NCI-H1417 treated with DMSO at 0.1 percent for 48 hours (cell line): Measurements from ENCODE around the gene HPS3.
"Not testable (repeated sequence)": the region's sequence is repeated elsewhere in the genome, so short reads cannot be mapped to it uniquely, and the experiment has no call there.

Experiments
- DNase-seq: peaks from one replicate; lab custom pipeline; 2025; lab: John Stamatoyannopoulos, UW

Gene HPS3, protein sequence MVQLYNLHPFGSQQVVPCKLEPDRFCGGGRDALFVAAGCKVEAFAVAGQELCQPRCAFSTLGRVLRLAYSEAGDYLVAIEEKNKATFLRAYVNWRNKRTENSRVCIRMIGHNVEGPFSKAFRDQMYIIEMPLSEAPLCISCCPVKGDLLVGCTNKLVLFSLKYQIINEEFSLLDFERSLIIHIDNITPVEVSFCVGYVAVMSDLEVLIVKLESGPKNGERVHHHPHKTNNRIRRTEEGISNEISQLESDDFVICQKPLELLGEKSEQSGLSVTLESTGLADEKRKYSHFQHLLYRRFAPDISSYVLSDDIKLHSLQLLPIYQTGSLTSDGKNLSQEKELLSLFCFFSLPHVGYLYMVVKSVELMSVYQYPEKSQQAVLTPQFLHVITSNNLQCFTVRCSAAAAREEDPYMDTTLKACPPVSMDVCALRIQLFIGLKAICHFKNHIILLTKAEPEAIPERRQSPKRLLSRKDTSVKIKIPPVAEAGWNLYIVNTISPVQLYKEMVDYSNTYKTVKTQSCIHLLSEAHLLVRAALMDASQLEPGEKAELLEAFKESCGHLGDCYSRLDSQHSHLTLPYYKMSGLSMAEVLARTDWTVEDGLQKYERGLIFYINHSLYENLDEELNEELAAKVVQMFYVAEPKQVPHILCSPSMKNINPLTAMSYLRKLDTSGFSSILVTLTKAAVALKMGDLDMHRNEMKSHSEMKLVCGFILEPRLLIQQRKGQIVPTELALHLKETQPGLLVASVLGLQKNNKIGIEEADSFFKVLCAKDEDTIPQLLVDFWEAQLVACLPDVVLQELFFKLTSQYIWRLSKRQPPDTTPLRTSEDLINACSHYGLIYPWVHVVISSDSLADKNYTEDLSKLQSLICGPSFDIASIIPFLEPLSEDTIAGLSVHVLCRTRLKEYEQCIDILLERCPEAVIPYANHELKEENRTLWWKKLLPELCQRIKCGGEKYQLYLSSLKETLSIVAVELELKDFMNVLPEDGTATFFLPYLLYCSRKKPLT

GRCh38 chr3:149129326-149130205 is at the start of gene HPS3:
Gene HPS3, plus strand, starts transcription at chr3:149129638. Its CDS starts 86 bp downstream, at chr3:149129724.
- peak; percentile 86 for DNase-seq

DNA sequence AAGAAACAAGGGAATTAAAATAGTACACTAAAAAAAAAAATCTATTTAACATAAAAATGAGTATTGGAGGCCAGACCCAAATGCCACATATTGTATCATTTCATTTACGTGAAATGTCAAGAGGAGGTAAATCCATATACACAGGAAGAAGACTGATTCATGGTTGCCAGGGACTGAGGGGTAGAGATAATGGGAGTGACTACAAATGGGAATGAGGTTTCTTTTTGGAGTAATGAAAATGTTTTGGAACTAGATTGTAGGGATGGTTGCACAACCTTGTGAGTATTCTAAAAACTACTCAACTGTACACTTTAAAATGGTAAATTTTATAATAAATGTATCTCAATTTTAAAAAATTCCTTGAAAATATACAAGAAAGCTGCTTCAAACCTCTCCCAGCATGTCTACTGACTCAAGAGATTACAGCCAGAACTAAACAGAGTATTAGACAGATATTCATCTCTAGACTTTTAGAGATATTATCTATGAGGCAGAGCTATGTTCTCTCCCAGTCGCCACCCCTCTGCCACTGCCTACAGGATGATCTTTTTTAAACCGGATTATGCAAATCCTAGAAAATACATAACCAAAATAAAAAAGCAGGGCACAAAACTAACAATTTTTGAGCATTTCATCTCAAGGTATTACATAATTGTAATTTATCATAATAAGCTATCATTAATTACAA is 49.3 kb upstream of the HPS3 start:
- DNase-seq, result no peak

DNA sequence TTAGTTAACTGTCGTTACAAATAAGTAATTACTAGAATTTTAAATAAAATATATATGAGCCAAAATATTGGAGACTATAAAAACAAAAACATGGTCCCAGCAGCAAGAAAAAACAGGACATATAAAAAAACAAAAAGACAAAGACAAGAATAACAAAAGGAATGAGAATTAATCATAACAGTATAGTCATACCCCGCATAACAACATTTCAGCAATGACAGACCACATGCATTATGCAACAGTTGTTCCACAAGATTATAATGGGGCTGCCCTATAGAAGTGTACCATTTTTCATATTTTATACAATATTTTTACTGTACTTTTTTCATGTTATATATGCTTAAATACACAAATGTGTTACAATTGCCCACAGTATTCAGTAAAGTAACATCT is 48.7 kb upstream of the HPS3 start:
- DNase-seq, result no peak

DNA sequence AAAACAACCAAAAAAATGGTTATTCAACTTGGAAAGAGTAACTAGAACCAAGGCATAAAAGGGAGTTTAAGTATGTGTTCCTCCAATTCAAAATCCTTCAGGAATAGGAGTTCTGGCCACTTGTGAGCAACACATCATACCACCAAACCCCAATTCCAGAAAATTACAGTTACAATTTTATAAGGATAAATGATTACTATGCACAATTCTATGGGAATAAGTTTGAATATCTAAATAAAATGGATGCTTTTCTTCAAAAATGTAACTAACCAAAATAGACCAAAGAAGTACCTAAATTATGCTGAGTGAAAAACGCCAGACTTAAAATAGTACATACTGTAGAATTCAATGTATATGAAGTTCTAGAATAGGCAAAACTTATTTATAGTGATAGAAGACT is 47.7 kb upstream of the HPS3 start:
- DNase-seq, result no peak

DNA sequence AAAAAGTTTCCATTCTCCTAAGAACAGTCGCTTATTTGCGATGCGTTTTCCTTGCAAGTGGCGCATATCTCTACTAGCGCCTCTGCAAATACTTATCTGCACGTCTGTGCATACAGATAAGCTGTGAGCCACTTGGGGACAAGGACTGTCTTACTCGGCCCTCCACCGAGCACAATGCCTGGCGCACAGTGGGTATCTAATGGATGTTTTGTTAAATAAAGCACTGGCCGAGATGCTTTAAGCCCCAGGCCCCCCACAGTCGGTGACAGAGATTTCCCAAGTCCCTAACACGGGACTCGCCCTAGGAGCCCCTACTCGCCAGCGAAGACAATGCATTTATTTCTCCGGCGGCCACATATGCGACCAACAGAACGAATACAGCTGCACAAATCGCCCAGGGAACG is 43.6 kb upstream of the HPS3 start:
- peak; percentile 9 for DNase-seq

DNA sequence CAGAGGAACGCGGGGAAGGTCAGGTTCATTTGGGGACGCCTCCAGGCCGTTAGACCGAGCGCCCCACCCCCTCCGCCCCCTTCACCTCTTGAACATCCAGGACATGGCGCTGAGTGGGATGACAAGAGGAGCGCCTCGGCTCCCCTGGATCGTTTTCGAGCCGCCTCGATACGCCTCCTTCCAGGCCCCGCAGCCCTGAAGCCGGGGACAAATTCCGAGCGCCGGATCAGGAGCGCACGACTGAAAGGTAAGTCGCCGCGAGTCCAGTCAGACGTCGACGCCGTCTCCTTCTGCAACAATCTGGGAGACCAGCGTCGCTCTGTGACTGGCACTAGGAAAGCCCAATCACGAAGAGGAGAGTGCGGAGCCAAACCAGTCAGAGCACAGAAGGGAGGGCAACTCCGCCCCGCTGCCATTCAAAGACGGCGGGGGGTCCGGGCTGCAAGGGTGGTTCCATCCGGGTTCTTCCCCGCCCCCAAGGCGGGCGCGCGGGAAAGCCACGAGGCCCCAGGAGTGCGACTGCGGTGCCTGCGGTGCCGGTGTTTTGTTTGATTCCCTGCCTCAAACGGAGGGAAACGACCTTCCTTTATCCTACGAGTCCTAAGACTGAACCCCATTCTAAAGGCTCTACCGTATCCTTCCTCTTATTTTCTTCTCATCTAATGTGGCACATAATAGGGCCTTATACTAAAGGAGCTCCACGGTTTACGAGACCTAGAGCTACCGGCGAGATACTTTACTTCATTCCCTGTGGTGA is 43.0 kb upstream of the HPS3 start, which contains the start of gene HLTF:
Gene HLTF, minus strand, starts transcription at position 302 of the 757 bp plus-strand sequence. Its CDS starts 197 bp downstream, at position 105.
- DNase-seq, result peak; percentile 93

- DNase-seq, result no peak
Observed at GRCh38 chr3:149087208-149087607, 42.2 kb upstream of the HPS3 start.

DNA sequence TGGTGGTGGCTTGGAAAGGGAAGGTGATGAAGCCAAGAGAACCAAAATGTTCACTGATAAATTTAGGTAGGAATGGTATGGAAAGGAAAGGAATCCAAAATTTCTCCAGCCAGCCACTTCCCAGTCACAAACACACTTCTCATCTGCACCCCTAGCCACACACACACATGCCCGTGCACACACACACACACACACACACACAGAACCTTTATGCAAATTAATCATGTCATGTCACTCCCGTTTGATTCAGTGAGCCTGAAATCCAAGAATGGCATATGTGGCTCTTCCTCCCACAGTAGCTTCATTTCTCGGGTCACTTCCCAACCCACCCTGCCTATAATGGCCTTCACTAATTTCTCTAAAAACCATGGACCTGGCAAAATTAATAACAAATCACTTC is 40.0 kb upstream of the HPS3 start:
- DNase-seq, result no peak

DNA sequence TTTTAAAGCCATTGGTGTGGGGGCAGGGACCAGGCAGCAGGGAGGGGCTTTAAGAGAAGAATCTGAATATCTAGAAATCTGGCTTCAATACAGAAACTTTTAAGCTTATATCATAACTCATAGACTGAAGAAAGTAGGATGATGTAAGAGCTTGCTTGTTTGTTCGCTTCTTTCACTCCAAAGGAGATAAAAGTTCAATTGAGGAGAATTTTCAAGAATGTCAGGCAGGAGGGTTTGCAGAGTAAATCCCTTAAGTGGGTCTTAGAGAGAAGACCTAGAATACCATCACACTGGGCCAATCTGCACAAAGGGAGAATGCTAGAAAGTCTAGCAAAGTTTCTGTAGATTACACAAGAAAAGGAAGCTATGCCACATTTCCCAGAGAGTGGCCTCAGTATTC is 39.0 kb upstream of the HPS3 start:
- no peak for DNase-seq

GRCh38 chr3:149090907-149091306 is 38.5 kb upstream of the HPS3 start:
- no peak for DNase-seq

GRCh38 chr3:149091983-149092382 is 37.5 kb upstream of the HPS3 start:
- DNase-seq, result peak; percentile 18

DNA sequence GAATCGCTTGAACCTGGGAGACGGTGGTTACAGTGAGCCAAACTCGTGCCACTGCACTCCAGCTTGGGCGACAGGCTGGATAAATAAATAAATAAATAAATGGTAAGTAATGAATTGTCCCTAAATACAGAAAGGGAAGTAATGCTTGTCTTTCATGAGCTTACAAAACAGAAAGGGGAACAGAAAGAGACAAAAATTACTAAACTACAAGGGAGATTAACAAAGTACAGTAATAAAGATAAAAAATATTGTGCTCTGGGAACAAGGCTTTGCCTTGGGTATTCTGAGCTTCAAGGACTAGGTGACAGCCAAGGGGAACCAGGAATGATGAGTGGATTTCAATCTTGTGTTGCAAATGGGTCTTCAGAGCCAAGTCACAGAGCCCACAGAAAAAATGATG is 34.0 kb upstream of the HPS3 start:
- no peak for DNase-seq

DNA sequence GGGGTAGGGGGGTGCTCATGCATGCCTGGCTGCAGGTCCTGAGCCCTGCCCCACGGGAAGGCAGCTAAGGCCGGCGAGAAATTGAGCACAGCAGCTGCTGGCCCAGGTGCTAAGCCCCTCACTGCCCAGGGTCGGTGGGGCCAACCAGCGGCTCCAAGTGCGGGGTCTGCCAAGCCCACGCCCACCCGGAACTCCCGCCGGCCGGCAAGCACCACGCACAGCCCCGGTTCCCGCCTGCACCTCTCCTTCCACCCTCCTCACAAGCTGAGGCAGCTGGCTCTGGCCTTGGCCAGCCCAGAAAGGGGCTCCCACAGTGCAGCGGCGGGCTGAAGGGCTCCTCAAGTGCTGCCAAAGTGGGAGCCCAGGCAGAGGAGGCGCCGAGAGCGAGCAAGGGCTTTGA is 31.5 kb upstream of the HPS3 start:
- DNase-seq, result not testable (repeated sequence)

DNA sequence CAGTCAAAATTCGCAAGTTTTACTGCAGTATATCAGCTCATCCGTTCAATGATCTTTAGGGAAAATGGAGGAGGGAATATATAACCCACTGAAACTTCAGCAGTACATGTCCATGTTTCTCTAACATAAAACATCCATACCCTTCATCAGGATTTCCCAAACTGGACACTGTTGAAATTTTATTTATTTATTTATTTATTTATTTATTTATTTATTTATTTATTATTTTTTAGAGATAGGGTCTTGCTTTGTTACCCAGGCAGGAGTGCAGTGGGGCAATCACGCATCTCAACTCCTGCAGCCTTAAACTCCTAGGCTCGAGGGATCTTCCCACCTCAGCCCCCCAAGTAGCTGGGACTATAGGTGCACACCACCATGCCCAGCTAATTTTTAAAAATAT is 28.3 kb upstream of the HPS3 start:
- DNase-seq, result no peak

GRCh38 chr3:149101641-149102040 is 27.8 kb upstream of the HPS3 start:
- DNase-seq, result no peak

GRCh38 chr3:149104484-149104883 is 25.0 kb upstream of the HPS3 start:
- no peak for DNase-seq

DNA sequence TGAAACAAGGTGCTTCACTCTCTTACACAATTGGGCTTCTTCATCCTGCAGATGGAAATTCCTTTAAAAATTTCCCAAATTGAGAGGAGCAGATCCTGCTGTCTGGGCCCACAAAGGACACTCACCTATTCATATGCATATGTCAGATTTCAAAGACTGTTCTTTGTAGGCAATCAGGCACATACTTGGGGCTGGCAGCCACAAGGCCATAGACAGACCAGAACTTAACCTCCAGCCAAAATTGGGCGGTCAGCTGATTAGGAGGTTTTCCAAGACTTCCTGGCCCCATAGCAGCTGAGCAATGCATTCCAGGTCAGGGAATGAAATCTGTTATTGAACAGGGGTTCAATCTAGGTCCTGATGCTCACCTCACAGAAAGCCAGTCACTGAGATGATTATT is 15.0 kb upstream of the HPS3 start:
- DNase-seq, result no peak

DNA sequence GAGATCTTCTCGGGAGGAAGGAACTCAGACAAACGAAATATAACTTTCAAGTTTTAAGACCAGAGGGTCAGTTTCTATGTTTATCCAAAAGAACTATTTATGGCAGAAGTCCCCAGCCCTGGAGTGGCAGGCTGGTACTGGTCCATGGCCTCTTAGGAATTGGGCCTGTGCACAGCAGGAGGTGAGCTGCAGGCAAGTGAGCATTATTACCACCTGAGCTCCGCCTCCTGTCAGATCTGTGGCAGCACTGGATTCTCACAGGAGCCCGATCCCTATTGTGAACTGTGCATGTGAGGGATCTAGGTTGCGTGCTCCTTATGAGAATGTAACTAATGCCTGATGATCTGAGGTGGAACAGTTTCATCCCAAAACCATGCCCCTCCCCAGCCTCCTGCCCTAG is 14.3 kb upstream of the HPS3 start:
- no peak for DNase-seq

- DNase-seq, result no peak
Observed at GRCh38 chr3:149118724-149119123, 10.7 kb upstream of the HPS3 start.

DNA sequence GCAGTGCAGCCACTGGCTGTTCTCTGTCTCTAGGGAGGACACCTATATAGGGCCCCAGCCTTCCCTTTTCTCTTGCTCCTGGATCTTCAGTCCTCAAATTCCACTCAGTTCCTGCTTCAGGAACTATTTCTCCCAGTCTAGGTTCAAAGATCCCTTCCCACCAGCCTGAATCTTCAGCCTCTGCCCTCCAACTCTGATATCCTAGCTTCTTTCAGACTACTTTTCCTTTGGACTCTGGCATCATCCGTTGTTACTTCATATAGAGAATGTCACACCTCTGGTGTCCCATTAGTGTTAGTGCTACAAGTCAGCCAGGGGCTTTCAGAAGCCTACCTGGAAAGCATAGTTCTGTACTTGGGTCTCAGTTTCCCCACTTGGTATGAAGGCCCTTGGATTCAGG is 10.0 kb upstream of the HPS3 start:
- no peak for DNase-seq
